GM23248 (cell line): ENCODE results near the gene GTF2IRD1.

Experiments
- EZH2 ChIP-seq: fragments of 200-600 bp; sonication (generic); IDR thresholded peaks from 2 replicates; pipeline ENCODE4 v1.6.1; 2018; ENCODE audit warnings: antibody characterized with exemption, mild to moderate bottlenecking; ENCODE audit not compliant: insufficient read depth, poor library complexity, severe bottlenecking
- EZH2phosphoT487 ChIP-seq: fragments of 200-600 bp; sonication (generic); IDR thresholded peaks from 2 replicates; pipeline ENCODE4 v1.6.1; 2018; ENCODE audit warnings: antibody characterized with exemption, moderate library complexity, mild to moderate bottlenecking, low read depth; ENCODE audit not compliant: insufficient read depth

- TF ChIP-seq EZH2: no peak
- TF ChIP-seq EZH2phosphoT487: no peak
These were observed 88.9 kb downstream of the GTF2IRD1 start for GRCh38 chr7:74542558-74543117.
